ENCODE results near the gene IQSEC1.
A peak's percentile ranks its signal among the peaks of the same experiment; 100 is the strongest.

Gene IQSEC1

DNA sequence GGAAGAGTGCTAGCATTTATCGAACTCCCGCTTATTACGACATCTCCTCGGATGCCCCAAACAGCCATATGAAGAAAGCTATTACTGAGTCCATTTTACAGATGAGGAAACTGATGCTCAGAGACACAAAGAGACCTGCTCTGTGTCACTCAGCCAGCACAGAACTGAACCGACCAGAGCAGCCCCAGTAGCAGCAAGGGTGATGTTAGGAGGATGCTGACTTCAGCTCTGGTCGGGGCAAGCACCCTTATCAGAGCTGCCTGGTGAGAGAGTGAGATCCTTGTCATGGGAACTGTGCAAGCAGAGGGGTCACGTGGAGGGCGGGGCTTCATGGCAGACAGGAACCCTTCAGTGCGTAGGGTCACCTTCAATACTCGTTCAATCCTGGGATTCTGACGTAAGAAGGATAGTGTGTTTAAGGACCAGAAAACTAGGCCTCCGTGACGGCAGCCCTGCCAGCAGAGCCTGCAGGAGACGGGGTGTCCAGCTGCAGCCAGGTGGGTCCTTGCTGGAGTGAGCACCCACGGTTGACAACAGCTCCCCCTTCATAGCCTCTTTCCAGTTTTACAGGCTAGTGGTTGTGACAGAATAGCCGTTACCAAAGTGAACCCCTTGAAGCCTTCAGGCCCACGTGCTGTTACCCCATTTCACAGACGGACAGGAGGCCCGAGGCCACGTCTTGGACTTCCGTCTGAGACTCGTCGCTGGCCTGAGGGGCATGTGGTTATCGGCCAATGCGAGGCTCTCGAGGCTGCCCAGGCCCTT lies 12.0 kb upstream of the IQSEC1 start:
- no peak for DNase-seq (ENCODE audit: low spot score)

- DNase-seq (ENCODE audit: low spot score), result no peak
Measured at GRCh38 chr3:13083898-13084297, 10.7 kb upstream of the IQSEC1 start.

DNA sequence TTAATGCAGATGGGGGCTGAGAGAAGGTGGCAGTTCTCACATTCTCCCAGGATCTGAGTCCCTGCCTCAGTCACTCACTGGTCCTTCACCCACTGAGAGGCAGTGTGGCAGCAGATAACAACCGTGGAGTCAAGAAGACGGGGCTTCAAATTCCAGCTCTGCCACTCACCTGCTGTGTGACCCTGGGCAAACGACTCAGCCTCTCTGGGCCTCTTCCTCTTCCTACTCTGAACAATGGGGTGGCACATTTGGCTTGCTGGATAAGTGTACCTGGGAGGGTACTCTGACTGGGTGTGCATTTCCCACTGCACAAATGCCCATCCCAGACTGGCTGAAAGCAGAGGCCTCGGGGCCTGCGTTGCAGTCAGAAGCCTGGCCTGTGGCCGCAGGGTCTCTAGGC lies 10.0 kb upstream of the IQSEC1 start:
- DNase-seq (ENCODE audit: low spot score), result no peak

- DNase-seq (ENCODE audit: low spot score), result no peak
Measured at GRCh38 chr3:13082677-13083076, 9.4 kb upstream of the IQSEC1 start.

DNA sequence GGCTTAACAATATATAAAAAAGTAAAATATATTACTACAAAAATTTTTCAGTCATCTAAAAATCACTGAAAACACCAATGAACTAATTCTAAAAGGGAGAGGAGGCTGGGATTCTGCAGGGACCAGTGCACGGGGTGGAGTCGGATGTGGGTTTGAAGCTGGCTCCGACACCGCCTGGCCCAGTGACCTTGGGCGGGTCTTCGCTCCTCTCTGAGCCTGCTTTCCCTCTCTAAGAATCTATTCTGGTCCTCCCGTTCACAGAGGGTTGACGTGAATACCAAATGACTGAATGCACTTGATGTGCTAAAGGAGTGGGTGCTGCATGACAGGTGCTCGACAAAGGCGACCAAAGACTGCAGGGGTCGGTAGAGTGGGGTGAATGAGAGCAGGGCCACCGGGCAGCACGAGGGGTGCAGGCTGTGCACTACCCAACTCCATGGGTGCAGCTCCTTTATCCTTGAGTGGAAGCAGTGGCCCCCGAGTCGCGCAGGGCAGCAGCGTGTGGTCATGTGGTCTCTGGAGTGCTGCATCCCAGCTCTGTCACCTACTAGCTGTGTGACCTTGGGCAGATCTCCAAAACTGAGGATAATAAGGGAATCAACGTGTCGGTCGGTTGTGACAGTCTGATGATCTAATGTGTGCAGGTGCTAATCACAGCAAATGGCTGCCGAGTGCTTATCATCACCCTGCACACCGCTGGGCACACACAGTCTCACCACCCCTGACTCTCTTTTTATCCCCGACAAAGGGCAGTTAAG lies 8.6 kb upstream of the IQSEC1 start:
- DNase-seq (ENCODE audit: low spot score), result peak; percentile 42

DNA sequence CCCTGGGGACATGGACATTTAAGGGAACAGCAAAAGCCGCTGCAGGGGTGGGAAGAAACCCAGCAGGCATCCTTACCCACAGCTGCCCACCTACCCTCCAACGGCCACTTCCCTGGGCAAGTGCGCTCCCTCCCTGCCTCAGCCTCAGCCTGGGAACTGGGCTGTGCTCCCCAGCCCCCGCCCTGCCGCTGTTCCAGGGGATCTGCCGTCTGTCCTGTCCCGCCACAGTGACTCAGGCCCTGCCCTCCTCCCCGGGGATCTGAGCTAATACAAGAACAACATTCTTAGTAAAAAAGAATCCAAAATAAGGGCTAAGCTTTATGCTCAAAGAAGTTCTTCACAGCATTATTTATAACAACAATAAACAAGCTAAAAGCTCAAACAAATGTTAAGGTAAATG lies 7.4 kb upstream of the IQSEC1 start:
- DNase-seq (ENCODE audit: low spot score), result peak; percentile 79

DNA sequence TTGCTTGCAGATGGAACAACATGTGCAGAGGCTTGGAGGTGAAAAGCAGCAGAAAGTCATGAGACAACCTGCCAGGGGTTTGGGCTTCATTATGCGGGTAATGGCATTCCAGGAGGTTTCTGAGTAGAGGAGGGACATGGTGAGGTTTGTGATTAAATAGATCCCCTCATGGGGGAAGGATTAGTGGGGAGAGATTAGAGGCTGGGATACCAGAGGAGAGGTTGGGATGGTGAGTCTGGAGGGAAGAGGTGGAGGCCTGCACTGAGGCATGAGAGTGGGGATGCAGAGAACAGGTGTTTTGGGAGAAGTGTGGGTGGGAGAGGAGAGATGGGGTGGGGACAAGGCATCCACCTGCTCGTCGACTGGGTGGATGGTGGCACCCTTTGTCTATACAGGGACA lies 6.8 kb upstream of the IQSEC1 start:
- no peak for DNase-seq (ENCODE audit: low spot score)

GRCh38 chr3:13079510-13079909 lies 6.3 kb upstream of the IQSEC1 start:
- DNase-seq (ENCODE audit: low spot score), result no peak

DNA sequence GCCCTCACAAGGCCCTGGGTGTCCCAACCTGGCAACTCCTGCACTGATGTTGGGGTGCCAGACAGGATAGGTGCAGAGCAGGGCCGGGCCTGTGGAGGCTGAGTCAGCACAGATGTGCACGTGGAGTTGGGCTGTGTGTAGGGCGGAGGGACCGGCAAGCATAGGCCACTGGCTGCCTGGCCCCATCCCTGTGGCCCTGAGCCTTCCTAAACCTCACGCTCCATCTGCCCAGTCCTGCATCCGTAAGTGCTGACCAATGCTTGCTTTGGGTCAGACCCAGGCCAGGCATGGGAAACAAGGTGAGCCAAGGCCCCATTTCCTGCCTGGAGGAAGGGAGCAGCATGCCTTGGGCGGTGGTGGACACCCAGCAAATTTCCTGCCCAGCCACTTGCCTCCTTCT lies 5.8 kb upstream of the IQSEC1 start:
- DNase-seq (ENCODE audit: low spot score), result no peak

GRCh38 chr3:13078163-13078905 lies 5.1 kb upstream of the IQSEC1 start:
- DNase-seq (ENCODE audit: low spot score), result no peak

- peak; percentile 48 for DNase-seq (ENCODE audit: low spot score)
Measured at GRCh38 chr3:13077431-13078162, 4.4 kb upstream of the IQSEC1 start.

GRCh38 chr3:13075986-13076654 lies 2.9 kb upstream of the IQSEC1 start:
- DNase-seq (ENCODE audit: low spot score), result no peak

DNA sequence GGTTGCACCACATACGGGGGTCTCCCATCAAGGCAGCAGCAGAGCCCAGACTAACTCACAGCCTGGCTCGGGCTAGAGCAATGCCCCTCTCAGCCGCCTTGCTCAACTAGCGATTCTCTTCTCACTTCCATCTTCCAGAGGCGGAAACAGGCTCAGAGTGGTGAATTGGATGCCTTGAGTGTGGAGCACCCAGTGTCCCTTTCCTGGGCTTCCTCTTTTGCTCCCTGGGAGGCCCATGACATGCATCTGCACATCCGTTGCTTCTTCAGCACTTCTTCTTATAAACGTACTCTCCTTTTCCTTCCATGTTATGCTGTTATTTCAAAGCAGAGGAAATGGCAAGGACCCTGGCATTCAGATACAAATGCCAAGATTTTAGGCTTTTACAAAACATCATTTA lies 2.1 kb upstream of the IQSEC1 start:
- no peak for DNase-seq (ENCODE audit: low spot score)

DNA sequence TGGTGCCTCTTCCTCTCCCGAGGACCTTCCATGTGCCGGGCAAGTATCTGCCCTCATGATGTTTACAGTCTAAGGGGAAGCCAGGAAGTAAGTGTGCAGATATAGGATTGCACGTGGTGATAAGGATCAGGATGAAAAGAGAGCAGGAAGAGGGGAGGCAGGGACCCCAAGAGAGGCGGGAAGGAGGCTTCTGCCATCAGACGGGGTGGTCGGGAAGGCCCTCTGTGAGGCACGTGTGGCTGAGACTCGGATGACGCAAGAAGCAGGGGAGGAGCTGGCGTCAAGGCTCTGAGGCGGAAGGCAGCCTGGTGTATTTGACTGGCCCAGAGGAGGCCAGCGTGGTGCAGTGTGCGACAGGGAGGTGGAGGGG lies 762 bp upstream of the IQSEC1 start:
- no peak for DNase-seq (ENCODE audit: low spot score)

GRCh38 chr3:13072600-13073325 lies 466 bp downstream of the IQSEC1 start:
- no peak for DNase-seq (ENCODE audit: low spot score)

GRCh38 chr3:13072239-13072599 lies 1.0 kb downstream of the IQSEC1 start:
- no peak for DNase-seq (ENCODE audit: low spot score)

DNA sequence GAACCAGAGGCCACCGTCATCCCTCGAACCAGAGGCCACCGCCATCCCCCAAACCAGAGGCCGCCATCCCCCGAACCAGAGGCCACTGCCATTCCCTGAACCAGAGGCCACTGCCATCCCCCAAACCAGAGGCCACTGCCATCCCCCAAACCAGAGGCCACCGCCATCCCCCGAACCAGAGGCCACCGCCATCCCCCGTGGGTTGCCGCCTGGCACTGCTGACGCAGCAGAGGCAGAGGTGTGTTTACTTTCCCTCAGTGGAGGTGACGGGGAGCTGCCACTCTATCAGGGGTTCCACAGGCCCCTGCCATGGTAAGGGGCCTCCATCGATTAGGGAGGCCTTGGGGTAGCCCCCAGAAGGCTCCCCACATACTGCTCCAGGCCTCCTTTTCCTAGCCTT lies 1.5 kb downstream of the IQSEC1 start:
- DNase-seq (ENCODE audit: low spot score), result no peak

GRCh38 chr3:13070391-13071070 lies 2.7 kb downstream of the IQSEC1 start:
- DNase-seq (ENCODE audit: low spot score), result no peak

DNA sequence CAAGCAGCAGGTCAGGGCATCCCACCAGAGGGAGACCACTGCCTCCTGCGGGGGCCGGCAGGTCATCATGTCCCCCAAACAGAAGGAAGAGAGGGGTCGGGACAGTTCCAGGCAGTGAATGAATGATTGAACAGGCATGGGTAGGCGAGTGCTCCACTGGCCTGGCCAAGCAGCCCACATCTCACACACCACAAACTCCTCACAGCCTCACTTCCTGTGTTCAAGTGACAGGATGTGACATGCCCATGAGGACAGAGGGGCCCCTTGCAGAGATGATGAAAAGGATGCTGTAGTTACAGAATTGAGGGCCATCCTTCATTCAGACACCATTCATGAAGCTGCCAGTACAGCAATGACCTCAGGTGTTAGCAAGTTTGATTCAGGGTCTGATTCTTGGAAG lies 3.7 kb downstream of the IQSEC1 start:
- DNase-seq (ENCODE audit: low spot score), result no peak

- no peak for DNase-seq (ENCODE audit: low spot score)
Measured at GRCh38 chr3:13068269-13069010, 4.8 kb downstream of the IQSEC1 start.
